ENCODE measurements around the gene SMAD2.

GRCh38 chr18:47912343-47912742 is 18.1 kb downstream of the SMAD2 start:
- TF ChIP-seq, protein P1, sequence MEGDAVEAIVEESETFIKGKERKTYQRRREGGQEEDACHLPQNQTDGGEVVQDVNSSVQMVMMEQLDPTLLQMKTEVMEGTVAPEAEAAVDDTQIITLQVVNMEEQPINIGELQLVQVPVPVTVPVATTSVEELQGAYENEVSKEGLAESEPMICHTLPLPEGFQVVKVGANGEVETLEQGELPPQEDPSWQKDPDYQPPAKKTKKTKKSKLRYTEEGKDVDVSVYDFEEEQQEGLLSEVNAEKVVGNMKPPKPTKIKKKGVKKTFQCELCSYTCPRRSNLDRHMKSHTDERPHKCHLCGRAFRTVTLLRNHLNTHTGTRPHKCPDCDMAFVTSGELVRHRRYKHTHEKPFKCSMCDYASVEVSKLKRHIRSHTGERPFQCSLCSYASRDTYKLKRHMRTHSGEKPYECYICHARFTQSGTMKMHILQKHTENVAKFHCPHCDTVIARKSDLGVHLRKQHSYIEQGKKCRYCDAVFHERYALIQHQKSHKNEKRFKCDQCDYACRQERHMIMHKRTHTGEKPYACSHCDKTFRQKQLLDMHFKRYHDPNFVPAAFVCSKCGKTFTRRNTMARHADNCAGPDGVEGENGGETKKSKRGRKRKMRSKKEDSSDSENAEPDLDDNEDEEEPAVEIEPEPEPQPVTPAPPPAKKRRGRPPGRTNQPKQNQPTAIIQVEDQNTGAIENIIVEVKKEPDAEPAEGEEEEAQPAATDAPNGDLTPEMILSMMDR (IDR thresholded peaks at IDR 0.05) = no peak
- no peak for TF ChIP-seq POLR2A (IDR thresholded peaks at IDR 0.05)

All from esophagus squamous epithelium (tissue), 4 donors.